Upper lobe of left lung (tissue), 6 donors: ENCODE data around the gene HOXD10. TPM values are rescaled to one million over a fixed set of nuclear protein-coding genes. Genes with fewer than 3 reads are reported as not detected.
A peak's percentile ranks its signal among the peaks of the same experiment; 100 is the strongest.

Experiments used
- ATAC-seq, 2 donors: fragments of 200-7000 bp; cut with Tn5 transposase; one replicate each; pipeline ENCODE4 v1.9.1; 2022; ENCODE audit warnings: mild to moderate bottlenecking in 2 of 2, moderate library complexity in 2 of 2; ENCODE audit not compliant: low FRiP score in 2 of 2
- DNase-seq, 2 donors: peaks; one replicate each; pipeline ENCODE4 v3.0.0-alpha.2; 2019 to 2020
- H3K27ac ChIP-seq, 4 donors: fragments of 200-600 bp; sonication (generic); one replicate each; pipeline ENCODE4 v1.5.1; 2016 to 2019
- H3K27me3 ChIP-seq, 4 donors: fragments of 200-600 bp; sonication (generic); one replicate each; pipeline ENCODE4 v1.5.1; 2017 to 2019
- H3K36me3 ChIP-seq, 4 donors: fragments of 200-600 bp; sonication (generic); one replicate each; pipeline ENCODE4 v1.5.1; 2016 to 2019
- H3K4me1 ChIP-seq, 4 donors: fragments of 200-600 bp; sonication (generic); one replicate each; pipeline ENCODE4 v1.5.1; 2018 to 2019
- H3K4me3 ChIP-seq, 4 donors: fragments of 200-600 bp; sonication (generic); one replicate each; pipeline ENCODE4 v1.5.1; 2017 to 2019; ENCODE audit warnings: mild to moderate bottlenecking in 2 of 4, moderate library complexity in 1 of 4
- H3K9me3 ChIP-seq, 4 donors: fragments of 200-600 bp; sonication (generic); one replicate each; pipeline ENCODE4 v1.5.1; 2018 to 2019
- EP300 ChIP-seq, 4 donors: sonication (generic); formaldehyde crosslinking; IDR thresholded peaks; one replicate each; pipeline ENCODE4 v1.5.1; 2017; ENCODE audit warnings: antibody characterized with exemption in 4 of 4, control low read depth in 2 of 4
- POLR2A ChIP-seq, 4 donors: fragments of 450-650 bp; IDR thresholded peaks; one replicate each; pipeline ENCODE4 v1.5.1; 2016 to 2017; ENCODE audit warnings: antibody characterized with exemption in 4 of 4, mild to moderate bottlenecking in 2 of 4
- POLR2AphosphoS5 ChIP-seq, 2 donors: sonication (generic); formaldehyde crosslinking; IDR thresholded peaks; one replicate each; pipeline ENCODE4 v1.5.1; 2017; ENCODE audit warnings: antibody characterized with exemption in 2 of 2
- WGBS, 2 donors: methylation state at CpG; one replicate each; pipeline ENCODE4 v1.1.5; 2017 to 2018; 5-methylcytosine and 5-hydroxymethylcytosine counted together
- total RNA-seq, 6 donors: library from RNA; depleted of rRNA in 4 of 6; stranded (reverse); fragments of >200 nt in 4 of 6; gene quantifications; one replicate each; pipeline versions ENCODE4 v1.1.0 to v1.2.1, GENCODE V29; 2016 to 2021
- TF ChIP-seq, protein P1 (sequence below), 6 experiments: fragments of 450-650 bp in 4 of 6; fragments of 200-600 bp in 2 of 6; sonication (generic) in 2 of 6; IDR thresholded peaks; one replicate each; pipeline ENCODE4 v1.5.1; 2016 to 2019; ENCODE audit warnings: antibody characterized with exemption in 6 of 6
- donor health status: DM: no; HTN: no; CAD: no; lungs with moderate emphysema.
- donor health status: DM: no; HTN: yes; CAD: no; lungs with severe emphysema.

HOXD10 gene
- total RNA-seq, 6 donors from 2014 or later, result 0.47 to 0.55 TPM; not detected in 4

GRCh38 chr2:176111846-176112374 lies 4.7 kb upstream of the HOXD10 start:
- TF ChIP-seq POLR2AphosphoS5 (IDR thresholded peaks at IDR 0.05), result no peak
- TF ChIP-seq, protein P1, sequence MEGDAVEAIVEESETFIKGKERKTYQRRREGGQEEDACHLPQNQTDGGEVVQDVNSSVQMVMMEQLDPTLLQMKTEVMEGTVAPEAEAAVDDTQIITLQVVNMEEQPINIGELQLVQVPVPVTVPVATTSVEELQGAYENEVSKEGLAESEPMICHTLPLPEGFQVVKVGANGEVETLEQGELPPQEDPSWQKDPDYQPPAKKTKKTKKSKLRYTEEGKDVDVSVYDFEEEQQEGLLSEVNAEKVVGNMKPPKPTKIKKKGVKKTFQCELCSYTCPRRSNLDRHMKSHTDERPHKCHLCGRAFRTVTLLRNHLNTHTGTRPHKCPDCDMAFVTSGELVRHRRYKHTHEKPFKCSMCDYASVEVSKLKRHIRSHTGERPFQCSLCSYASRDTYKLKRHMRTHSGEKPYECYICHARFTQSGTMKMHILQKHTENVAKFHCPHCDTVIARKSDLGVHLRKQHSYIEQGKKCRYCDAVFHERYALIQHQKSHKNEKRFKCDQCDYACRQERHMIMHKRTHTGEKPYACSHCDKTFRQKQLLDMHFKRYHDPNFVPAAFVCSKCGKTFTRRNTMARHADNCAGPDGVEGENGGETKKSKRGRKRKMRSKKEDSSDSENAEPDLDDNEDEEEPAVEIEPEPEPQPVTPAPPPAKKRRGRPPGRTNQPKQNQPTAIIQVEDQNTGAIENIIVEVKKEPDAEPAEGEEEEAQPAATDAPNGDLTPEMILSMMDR (IDR thresholded peaks at IDR 0.05), result no peak
- no peak for TF ChIP-seq POLR2A (IDR thresholded peaks at IDR 0.05)
- no peak for TF ChIP-seq EP300 (IDR thresholded peaks at IDR 0.05)
- H3K27ac ChIP-seq, result no peak overlapping the region
- ATAC-seq (no peak), DNase-seq (peak in 1 of 2 donors; percentile 50)
- peaks cover 0 to 88% (median 55%) of the 10 kb centered on the region in 4 donors for H3K27me3 ChIP-seq
- peaks cover 4 to 18% (median 15%) of the 10 kb centered on the region in 4 donors for H3K4me1 ChIP-seq
- no peak overlapping the region for H3K4me3 ChIP-seq
- no peaks in the 10 kb centered on the region for H3K36me3 ChIP-seq
- WGBS, 2 donors, result 10 to 13% methylated on average over 15 to 29 of the region's 29 CpGs
- H3K9me3 ChIP-seq, result no peaks in the 10 kb centered on the region

- Histone ChIP-seq H3K27me3 (peaks cover 0 to 91% (median 53%) of the 10 kb centered on the region in 4 donors), H3K4me3 (no peak overlapping the region), H3K9me3 (no peaks in the 10 kb centered on the region), H3K36me3 (no peaks in the 10 kb centered on the region), H3K4me1 (peaks cover 0 to 13% (median 11%) of the 10 kb centered on the region in 4 donors), H3K27ac (no peak overlapping the region)
- TF ChIP-seq, protein P1 (IDR thresholded peaks at IDR 0.05), result no peak
- TF ChIP-seq POLR2A (IDR thresholded peaks at IDR 0.05), result no peak
- no peak for TF ChIP-seq POLR2AphosphoS5 (IDR thresholded peaks at IDR 0.05)
- TF ChIP-seq EP300 (IDR thresholded peaks at IDR 0.05), result no peak
- ATAC-seq (no peak), DNase-seq (peak in 1 of 2 donors; percentile 33)
- 5 to 7% methylated on average over 10 to 39 of the region's 40 CpGs for WGBS, 2 donors
Observed at GRCh38 chr2:176112375-176113302, 3.9 kb upstream of the HOXD10 start.

DNA sequence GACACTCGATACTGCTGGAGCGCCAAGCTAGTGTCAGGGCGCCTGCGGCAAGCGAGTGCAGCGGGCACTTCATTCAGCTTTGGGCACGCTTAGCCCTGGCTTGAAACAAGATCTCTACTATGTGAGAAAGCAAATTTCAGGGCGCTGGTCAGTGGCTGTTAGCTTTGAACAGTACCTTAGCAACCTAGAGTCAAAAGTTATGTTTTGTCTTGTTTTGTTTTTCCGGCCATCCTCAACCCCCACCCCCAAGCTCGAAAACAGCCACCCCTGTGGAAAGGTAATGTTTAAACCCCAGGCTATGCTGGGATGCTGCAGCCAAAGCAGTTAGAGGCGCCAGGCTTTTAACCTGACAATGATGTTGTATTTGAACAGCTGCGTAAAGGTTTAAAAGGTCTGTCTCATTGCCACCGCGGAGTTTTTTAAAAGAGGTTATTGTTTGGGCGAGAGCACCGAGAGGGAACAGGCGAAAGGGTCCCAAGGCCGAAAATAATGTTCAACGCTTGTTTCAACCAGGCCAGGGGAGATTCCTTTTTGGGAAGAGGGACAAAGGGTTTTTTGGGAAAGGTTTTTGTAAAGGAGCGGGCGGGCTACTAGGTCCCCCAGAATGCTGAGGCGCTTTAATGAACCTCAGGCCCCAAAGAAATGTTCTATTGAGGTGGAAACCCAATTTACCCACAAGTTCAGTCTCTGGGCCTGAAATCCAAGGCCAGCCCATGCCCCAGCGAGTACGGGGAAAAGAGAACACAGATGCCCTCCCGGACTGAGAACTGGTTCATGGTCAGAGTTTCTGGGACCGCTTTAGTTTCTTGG lies 2.3 kb upstream of the HOXD10 start:
- Histone ChIP-seq H3K4me3 (no peak overlapping the region), H3K4me1 (peaks cover 0 to 4% (median 4%) of the 10 kb centered on the region in 4 donors), H3K9me3 (no peaks in the 10 kb centered on the region), H3K36me3 (no peaks in the 10 kb centered on the region), H3K27ac (no peak overlapping the region), H3K27me3 (peaks cover 2 to 91% (median 45%) of the 10 kb centered on the region in 4 donors)
- 11 to 16% methylated on average over 24 to 26 of the region's 26 CpGs for WGBS, 2 donors
- no peak for ATAC-seq
- DNase-seq, result peak in 1 of 2 donors; percentile 47
- TF ChIP-seq POLR2A (IDR thresholded peaks at IDR 0.05), result no peak

GRCh38 chr2:176114930-176115625 lies 1.5 kb upstream of the HOXD10 start:
- ATAC-seq, result no peak
- Histone ChIP-seq H3K4me3 (no peak overlapping the region), H3K27me3 (peaks cover 2 to 92% (median 41%) of the 10 kb centered on the region in 4 donors)

More at GRCh38 chr2:176114930-176115625, 1.5 kb upstream of the HOXD10 start:
- H3K4me1 ChIP-seq, result peaks cover 0 to 4% (median 4%) of the 10 kb centered on the region in 4 donors
- H3K36me3 ChIP-seq, result no peaks in the 10 kb centered on the region
- DNase-seq, result no peak
- H3K9me3 ChIP-seq, result no peaks in the 10 kb centered on the region
- H3K27ac ChIP-seq, result no peak overlapping the region
- WGBS, 2 donors, result 17 to 27% methylated on average over 13 to 16 of the region's 16 CpGs
- TF ChIP-seq POLR2A (IDR thresholded peaks at IDR 0.05) (no peak), POLR2AphosphoS5 (IDR thresholded peaks at IDR 0.05) (no peak), EP300 (IDR thresholded peaks at IDR 0.05) (no peak)
- TF ChIP-seq, protein P1 (IDR thresholded peaks at IDR 0.05), result no peak
